NCI-H82 treated with DMSO at 0.1 percent for 48 hours (cell line): ENCODE results near the gene CATSPER3.

ENCODE experiments used
- DNase-seq: peaks from one replicate; lab custom pipeline; 2025; ENCODE audit not compliant: unreplicated experiment; lab: John Stamatoyannopoulos, UW

CATSPER3 gene

DNA sequence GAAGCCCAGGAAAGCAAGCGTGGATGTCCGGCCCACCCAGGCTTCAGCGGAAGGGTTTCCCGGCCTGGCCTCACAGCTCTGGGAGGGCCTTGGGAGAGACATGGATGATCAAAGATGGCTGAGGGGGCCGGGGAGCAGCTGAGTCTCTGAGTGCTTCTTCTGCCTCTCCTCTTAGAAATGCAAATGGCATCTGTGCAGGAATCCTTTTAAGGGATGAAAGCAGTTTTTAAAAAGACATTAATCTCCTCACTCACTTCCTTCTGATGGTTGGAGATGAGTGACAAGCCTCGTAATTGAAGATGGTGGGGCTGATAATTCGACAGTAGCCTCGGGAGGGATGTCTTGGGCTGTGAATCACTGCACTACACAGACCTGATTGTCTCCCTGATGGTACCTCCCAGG lies 90.6 kb downstream of the CATSPER3 start:
- no peak for DNase-seq

DNA sequence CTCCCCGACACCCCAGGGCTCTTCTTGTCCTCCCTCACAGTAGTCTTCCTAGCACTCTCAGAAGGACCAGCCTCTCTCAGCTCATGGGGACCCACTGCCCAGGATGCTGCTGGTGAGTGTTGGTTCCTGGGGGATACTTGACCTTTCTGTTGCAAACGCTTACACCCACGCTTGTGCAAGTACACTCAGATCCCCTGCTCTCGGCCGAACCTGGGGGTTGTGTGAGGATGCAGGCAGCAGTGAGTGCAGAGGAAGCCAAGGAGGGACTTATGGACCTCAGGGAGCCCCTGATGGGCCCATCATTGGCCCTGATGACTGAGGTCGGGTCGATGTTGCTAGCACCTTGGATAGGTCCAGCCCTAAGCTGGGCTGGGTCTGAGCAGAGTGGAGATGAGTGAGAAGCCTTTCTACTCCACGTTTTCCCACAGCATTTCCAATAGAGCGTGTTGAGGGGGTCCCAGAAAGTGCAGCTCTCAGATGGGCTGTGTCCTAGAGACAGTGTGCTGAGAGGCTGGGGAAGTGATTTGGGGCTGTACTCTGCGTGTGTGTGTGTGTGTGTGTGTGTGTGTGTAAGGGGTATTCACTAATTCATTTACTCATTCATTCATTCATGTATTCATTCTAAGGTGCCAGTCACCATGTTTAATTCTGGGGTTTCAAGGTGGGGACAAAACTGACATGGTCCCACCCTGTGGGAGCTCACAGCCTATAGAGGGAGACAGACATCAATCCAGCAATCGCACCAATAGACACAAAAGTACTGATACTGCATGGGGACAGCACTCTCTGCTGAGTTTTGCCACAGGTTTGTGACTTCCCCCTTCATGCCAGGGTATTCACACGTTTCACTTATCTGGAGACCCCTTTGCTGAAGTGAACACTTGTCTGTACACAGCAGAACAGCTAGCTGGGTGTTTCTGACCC lies 91.6 kb downstream of the CATSPER3 start:
- DNase-seq = no peak

DNA sequence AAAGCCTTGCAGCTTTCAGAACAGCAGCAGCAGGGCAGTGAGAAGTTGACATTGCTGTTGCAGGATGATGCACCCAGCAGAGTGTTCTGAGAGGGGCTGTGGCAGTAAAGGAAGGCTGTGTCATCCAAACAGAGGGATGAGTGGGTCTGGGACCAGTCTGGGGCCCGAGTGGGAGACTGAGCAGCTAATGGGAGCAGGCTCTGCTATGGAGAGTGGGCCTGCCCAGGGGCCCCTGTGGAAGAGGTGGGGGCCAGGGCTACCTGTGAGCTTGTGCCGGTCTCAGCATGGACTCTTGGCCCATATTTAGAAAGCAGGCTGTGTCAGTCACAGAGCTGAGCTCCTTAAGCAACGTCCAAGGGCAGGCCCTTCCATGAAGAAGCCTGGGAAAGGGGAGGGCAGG lies 92.3 kb downstream of the CATSPER3 start:
- DNase-seq = no peak

DNA sequence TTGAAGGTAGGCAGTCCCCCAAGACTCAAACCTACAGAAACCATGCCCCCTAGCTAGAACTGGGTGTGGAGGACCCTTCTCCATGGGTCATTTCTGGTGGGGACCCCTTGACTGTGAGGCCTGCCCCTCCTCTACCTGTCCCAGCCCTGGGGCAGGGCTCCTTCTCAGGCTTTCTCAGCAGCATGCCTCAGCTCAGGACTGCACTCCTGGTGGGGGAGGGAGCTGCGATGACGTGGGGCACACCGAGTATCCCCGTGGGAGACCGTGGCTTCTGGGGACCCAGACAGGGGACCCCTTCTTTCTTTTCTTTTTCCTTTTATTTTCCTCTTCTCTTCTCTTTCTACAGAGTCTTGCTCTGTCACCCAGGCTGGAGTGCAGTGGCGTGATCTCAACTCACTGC lies 93.3 kb downstream of the CATSPER3 start:
- no peak for DNase-seq
